ENCODE results near the gene ACAP2. TPM values are rescaled to one million over a fixed set of nuclear protein-coding genes. Genes with fewer than 3 reads are reported as not detected.
A peak's percentile ranks its signal among the peaks of the same experiment; 100 is the strongest.

ACAP2 gene
- total RNA-seq, 4 donors from 2014 or later: 38.3 to 66.0 (median 49.2) TPM

- Histone ChIP-seq H3K4me3 (no peak overlapping the region), H3K27ac (peak overlapping the region in 3 of 4 donors; percentile 15 to 73 (median 61)), H3K36me3 (peaks cover 0 to 12% of the 10 kb centered on the region in 2 donors), H3K4me1 (peaks cover 4 to 52% (median 20%) of the 10 kb centered on the region in 3 donors), H3K9me3 (no peaks in the 10 kb centered on the region), H3K27me3 (no peaks in the 10 kb centered on the region)
- WGBS, 2 donors (ENCODE audit: low coverage in 1 of 2): 75 to 92% methylated on average over 2 to 4 of the region's 10 CpGs
- TF ChIP-seq EP300 (IDR thresholded peaks at IDR 0.05) (no peak), CTCF (IDR thresholded peaks at IDR 0.05) (no peak), POLR2AphosphoS5 (IDR thresholded peaks at IDR 0.05) (no peak), POLR2A (IDR thresholded peaks at IDR 0.05) (no peak)
- no peak for ATAC-seq
These were observed 188.8 kb downstream of the ACAP2 start for GRCh38 chr3:195253923-195254432.

- Histone ChIP-seq H3K9me3 (no peaks in the 10 kb centered on the region), H3K4me1 (peaks cover 0 to 35% (median 7%) of the 10 kb centered on the region in 3 donors), H3K4me3 (no peak overlapping the region), H3K27me3 (no peaks in the 10 kb centered on the region), H3K36me3 (peaks cover 0 to 12% of the 10 kb centered on the region in 2 donors), H3K27ac (peak overlapping the region in 1 of 4 donors; percentile 46)
- ATAC-seq: no peak
- TF ChIP-seq POLR2A (IDR thresholded peaks at IDR 0.05): no peak
- TF ChIP-seq POLR2AphosphoS5 (IDR thresholded peaks at IDR 0.05): no peak
- TF ChIP-seq EP300 (IDR thresholded peaks at IDR 0.05): no peak
- no peak for TF ChIP-seq CTCF (IDR thresholded peaks at IDR 0.05)
- 84% methylated on average over 3 to 8 of the region's 14 CpGs for WGBS, 2 donors (ENCODE audit: low coverage in 1 of 2)
These were observed 191.3 kb downstream of the ACAP2 start for GRCh38 chr3:195251336-195252065.

GRCh38 chr3:195250473-195251251 is 192.2 kb downstream of the ACAP2 start:
- WGBS, 2 donors (ENCODE audit: low coverage in 1 of 2): 71 to 83% methylated on average over 3 to 6 of the region's 14 CpGs
- Histone ChIP-seq H3K36me3 (peaks cover 0 to 5% of the 10 kb centered on the region in 2 donors), H3K27me3 (no peaks in the 10 kb centered on the region), H3K4me3 (no peak overlapping the region), H3K27ac (peak overlapping the region in 1 of 4 donors; percentile 46), H3K4me1 (peaks cover 0 to 35% (median 7%) of the 10 kb centered on the region in 3 donors), H3K9me3 (no peaks in the 10 kb centered on the region)
- ATAC-seq: peak; percentile 60
- TF ChIP-seq POLR2AphosphoS5 (IDR thresholded peaks at IDR 0.05) (no peak), CTCF (IDR thresholded peaks at IDR 0.05) (peak in 3 of 4 experiments; percentile 37 to 58 (median 56)), EP300 (IDR thresholded peaks at IDR 0.05) (no peak), POLR2A (IDR thresholded peaks at IDR 0.05) (no peak)

DNA sequence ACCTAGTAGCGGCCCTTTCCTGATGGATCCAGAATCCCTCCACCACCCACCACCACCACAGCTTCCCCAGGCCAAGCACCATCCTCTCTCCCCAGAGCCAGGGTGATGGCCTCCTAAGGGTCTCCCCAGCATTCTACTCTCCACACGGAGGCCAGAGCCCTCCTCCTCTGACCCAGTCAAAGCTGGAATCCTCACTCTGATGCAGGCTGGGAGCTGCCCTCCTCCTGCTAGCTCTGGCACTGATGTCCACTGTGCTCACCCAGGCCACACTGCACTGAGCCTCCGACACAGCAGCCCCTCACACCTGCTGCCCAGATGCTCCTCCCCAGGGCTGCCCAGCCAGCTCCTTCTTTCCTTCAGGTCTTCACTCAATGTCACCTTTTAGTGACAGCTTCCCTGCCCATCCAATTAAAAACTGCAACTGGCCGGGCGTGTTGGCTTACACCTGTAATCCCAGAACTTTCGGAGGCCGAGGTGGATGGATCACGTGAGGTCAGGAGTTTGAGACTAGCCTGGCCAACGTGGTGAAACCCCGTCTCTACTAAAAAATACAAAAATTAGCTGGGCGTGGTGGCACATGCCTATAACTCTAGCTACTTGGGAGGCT is 192.9 kb downstream of the ACAP2 start:
- Histone ChIP-seq H3K27me3 (no peaks in the 10 kb centered on the region), H3K4me1 (peaks cover 0 to 35% (median 7%) of the 10 kb centered on the region in 3 donors), H3K36me3 (peaks cover 0 to under 1% of the 10 kb centered on the region in 2 donors), H3K27ac (peak overlapping the region in 1 of 4 donors; percentile 22), H3K9me3 (no peaks in the 10 kb centered on the region), H3K4me3 (no peak overlapping the region)
- 89% methylated on average over 3 of the region's 11 CpGs; no CpG with 5 or more reads in 1 of the 2 donors for WGBS, 2 donors (ENCODE audit: low coverage in 1 of 2)
- no peak for ATAC-seq
- TF ChIP-seq EP300 (IDR thresholded peaks at IDR 0.05) (no peak), CTCF (IDR thresholded peaks at IDR 0.05) (no peak), POLR2A (IDR thresholded peaks at IDR 0.05) (no peak), POLR2AphosphoS5 (IDR thresholded peaks at IDR 0.05) (no peak)

Data from gastroesophageal sphincter (tissue), 4 donors.